GM06990 (cell line): ENCODE data around the gene KCNN3.

Experiments
- DNase-seq: peaks from one replicate; pipeline ENCODE4 v3.0.0-alpha.2; 2011; ENCODE audit not compliant: insufficient read length; ENCODE audit errors: extremely low read depth
- H3K27me3 ChIP-seq: replicated peaks from 2 replicates; pipeline ENCODE4 v1.6.0; 2011; ENCODE audit warnings: low read length; ENCODE audit not compliant: control insufficient read depth, insufficient read depth
- H3K36me3 ChIP-seq: 2 replicates; pipeline ENCODE4 v1.5.1; 2011; ENCODE audit warnings: low read length; ENCODE audit not compliant: control insufficient read depth, insufficient read depth
- H3K4me3 ChIP-seq: replicated peaks from 2 replicates; pipeline ENCODE4 v1.5.1; 2011; ENCODE audit warnings: low read depth, mild to moderate bottlenecking, control low read depth, low read length
- TF ChIP-seq, protein P1 (sequence below): IDR thresholded peaks from 2 replicates; pipeline ENCODE4 v1.5.1; 2011; ENCODE audit warnings: low read length, control low read depth, mild to moderate bottlenecking, inconsistent platforms; ENCODE audit not compliant: insufficient read depth, poor library complexity, severe bottlenecking

The KCNN3 gene

DNA sequence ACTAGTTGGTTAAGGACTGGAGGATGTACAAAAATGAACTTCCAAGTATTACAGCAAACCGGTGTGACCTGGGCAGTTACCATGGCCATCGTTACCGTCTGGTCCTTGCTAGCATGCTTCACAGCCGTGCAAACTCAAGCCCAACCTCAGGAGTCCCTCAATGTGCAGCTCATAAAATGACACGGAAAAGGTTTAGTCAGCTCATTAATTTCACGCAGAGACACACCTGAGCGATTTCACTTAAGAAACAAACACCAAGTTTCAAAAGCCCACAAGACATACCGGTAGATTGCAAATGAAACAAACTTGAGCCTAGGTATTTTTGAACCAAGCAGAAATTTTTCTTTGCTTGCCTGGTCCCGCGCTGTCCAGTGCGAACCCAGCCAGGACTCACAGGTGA, 157.1 kb downstream of the KCNN3 start:
- H3K27me3 ChIP-seq, result no peaks in the 10 kb centered on the region
- peaks cover 6% of the 10 kb centered on the region for H3K36me3 ChIP-seq
- no peak overlapping the region for H3K4me3 ChIP-seq
- TF ChIP-seq, protein P1, sequence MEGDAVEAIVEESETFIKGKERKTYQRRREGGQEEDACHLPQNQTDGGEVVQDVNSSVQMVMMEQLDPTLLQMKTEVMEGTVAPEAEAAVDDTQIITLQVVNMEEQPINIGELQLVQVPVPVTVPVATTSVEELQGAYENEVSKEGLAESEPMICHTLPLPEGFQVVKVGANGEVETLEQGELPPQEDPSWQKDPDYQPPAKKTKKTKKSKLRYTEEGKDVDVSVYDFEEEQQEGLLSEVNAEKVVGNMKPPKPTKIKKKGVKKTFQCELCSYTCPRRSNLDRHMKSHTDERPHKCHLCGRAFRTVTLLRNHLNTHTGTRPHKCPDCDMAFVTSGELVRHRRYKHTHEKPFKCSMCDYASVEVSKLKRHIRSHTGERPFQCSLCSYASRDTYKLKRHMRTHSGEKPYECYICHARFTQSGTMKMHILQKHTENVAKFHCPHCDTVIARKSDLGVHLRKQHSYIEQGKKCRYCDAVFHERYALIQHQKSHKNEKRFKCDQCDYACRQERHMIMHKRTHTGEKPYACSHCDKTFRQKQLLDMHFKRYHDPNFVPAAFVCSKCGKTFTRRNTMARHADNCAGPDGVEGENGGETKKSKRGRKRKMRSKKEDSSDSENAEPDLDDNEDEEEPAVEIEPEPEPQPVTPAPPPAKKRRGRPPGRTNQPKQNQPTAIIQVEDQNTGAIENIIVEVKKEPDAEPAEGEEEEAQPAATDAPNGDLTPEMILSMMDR, result no peak
- no peak for DNase-seq

DNA sequence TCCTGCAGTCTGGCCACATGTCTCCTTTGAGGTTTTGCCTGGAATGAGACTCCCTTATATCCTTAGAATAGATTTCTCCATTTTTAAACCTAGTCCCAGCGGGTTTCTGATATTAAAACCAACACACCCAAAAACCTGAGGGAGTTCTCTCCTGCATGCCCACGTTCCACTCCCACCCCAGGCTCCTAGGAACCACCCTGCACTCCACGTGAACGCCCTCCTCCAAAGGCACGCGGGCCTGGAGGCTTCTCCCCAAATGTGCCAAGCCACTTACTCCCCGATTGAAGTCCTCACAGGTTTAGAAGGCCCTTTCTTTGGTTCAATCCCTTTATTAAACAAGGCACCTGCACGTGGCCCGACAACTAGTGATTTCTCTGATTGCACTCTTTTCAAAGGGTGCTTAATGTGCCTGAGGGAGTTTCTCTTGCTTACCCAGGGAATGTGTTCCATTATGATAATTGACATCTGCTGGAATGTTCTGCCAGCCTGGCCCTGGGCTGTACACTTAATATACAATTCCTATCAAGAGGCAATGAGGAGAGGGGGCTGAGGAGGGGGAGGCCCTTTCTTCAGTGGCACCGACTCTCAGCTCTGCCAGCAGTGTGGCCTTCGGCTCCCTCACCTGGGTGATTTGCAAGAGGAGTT, 157.8 kb downstream of the KCNN3 start:
- peaks cover 9% of the 10 kb centered on the region for H3K36me3 ChIP-seq
- TF ChIP-seq, protein P1, result no peak

DNA sequence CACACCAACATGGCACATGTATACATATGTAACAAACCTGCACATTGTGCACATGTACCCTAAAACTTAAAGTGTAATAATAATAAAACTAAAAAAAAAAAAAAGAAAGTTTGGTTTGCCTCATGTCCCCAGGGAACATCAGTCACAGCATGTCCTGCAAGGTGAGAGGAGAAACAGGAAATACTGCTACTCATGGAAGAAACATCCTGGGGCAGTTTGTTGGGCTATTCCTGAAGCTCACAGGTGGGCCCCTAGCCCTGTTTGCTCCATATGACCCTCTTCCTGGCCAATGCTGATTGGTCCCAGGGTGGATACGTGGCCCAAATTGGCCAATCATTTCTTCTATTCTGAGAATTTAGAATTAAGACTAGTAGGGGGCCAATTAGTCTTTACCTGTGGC, 158.7 kb downstream of the KCNN3 start:
- DNase-seq, result no peak
- Histone ChIP-seq H3K4me3 (no peak overlapping the region), H3K27me3 (no peaks in the 10 kb centered on the region), H3K36me3 (peaks cover 9% of the 10 kb centered on the region)
- TF ChIP-seq, protein P1, result no peak

More for the DNA sequence above, 157.8 kb downstream of the KCNN3 start:
- no peak for DNase-seq
- H3K27me3 ChIP-seq, result no peaks in the 10 kb centered on the region
- no peak overlapping the region for H3K4me3 ChIP-seq

GRCh38 chr1:154710106-154710505, 160.0 kb downstream of the KCNN3 start:
- H3K36me3 ChIP-seq, result peaks cover 9% of the 10 kb centered on the region
- H3K27me3 ChIP-seq, result no peaks in the 10 kb centered on the region
- no peak for DNase-seq
- H3K4me3 ChIP-seq, result no peak overlapping the region
- TF ChIP-seq, protein P1, result no peak

GRCh38 chr1:154707901-154708463, 162.1 kb downstream of the KCNN3 start:
- TF ChIP-seq, protein P1, result no peak
- Histone ChIP-seq H3K4me3 (no peak overlapping the region), H3K36me3 (peaks cover 3% of the 10 kb centered on the region), H3K27me3 (no peaks in the 10 kb centered on the region)
- DNase-seq, result no peak
